GM08714 (cell line): ENCODE measurements around the gene NOTUM.
"Not testable (repeated sequence)": the region's sequence is repeated elsewhere in the genome, so short reads cannot be mapped to it uniquely, and the experiment has no call there.

Experiments
- H3K4me3 ChIP-seq: fragments of 200-500 bp; sonication (Bioruptor generic); 2 replicates; pipeline ENCODE4 v1.5.1; 2014; ENCODE audit warnings: mild to moderate bottlenecking, low read length, inconsistent platforms
- ZNF274 ChIP-seq: IDR thresholded peaks from 2 replicates; pipeline ENCODE4 v1.6.1; 2012; ENCODE audit warnings: mild to moderate bottlenecking, low read depth, low read length

NOTUM gene

DNA sequence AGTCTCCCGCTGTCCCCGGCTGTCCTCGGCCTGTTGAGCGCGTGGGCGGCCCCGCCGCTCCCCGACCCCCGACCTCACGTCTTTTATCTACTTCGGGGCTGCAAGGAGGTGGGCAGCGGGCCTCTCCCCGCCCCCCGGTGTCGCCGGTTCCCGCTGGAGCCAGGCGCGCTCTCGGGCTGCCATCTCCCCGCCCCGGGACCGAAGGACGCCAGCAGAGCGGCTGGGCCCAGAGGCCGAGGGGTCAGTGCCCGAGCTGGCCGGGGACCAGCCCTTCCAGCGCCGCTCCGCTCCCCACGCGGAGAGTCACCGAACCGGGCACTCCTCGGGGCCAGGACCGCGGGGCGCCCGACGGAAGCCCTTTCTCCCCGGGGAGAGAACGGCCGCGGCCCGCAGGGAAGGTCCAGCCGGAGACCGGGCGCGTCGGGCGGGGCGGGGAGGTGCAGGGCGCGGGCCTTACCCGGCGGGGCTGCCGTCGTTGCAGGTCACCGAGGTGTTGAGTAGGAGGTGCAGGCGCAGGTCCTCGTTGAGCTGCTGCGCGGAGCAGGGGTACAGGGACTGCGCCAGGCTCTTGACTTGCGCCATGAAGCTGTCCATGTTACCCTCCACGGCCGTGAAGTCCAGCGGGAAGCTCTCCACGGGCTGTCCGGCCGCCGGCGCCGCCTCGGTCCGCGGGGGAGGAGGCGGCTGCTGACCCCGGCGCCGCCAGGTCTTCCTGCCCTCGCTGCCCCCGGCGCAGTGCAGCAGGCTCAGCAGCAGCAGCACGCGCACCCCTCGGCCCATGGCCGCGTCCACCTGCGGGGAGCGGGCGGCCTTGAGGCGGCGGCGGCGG, 643 bp downstream of the NOTUM start:
- peak overlapping the region; percentile 32; the same call in 1 of the 2 replicates for H3K4me3 ChIP-seq
- TF ChIP-seq ZNF274, result no peak

DNA sequence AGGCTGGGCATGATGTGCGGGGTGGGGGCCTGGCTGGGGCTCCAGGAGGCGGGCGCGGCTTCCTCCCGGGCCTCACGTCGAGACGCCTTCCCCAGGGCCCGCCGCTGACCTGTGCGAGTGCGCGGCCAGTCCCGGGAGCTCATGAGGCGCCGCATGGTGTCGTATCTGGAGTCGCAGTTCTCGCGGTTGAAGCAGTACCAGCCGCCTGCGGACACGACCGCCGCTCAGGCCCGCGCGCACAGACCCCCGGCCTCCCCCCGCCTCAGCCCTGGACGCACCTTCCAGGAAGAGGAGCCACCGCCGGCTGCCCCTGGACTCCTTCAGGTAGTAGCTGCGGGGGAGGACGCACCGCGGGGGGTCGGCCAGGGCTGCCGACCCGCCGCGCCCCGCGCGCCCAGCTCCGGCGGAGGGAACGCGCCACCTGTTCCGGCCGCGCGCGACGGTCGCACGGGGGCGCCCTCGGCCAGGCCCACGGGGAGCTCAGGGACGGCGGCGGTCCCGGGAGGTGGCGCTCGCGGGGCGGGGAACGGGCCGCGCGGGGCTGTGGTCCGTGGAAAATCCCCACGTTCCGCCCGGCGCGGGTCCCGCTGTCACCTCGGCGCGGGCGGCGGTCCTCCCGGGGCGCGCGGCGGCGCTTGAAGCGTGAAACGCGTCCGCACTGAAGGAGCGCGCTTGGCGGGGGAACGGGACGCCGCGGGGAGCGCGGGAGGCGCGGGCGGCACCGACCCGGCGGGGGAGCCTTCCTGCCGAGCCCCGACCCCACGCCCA, 1.4 kb downstream of the NOTUM start:
- TF ChIP-seq ZNF274, result no peak
- peak overlapping the region; percentile 32; the same call in 1 of the 2 replicates for H3K4me3 ChIP-seq

GRCh38 chr17:81958633-81959342, 2.2 kb downstream of the NOTUM start:
- no peak overlapping the region for H3K4me3 ChIP-seq
- no peak for TF ChIP-seq ZNF274

GRCh38 chr17:81957691-81958432, 3.1 kb downstream of the NOTUM start:
- TF ChIP-seq ZNF274, result no peak
- H3K4me3 ChIP-seq, result no peak overlapping the region

GRCh38 chr17:81956607-81957589, 4.1 kb downstream of the NOTUM start:
- H3K4me3 ChIP-seq, result no peak overlapping the region
- no peak for TF ChIP-seq ZNF274

- H3K4me3 ChIP-seq, result no peak overlapping the region
- TF ChIP-seq ZNF274, result no peak
Measured at GRCh38 chr17:81955756-81956544, 5.0 kb downstream of the NOTUM start.

DNA sequence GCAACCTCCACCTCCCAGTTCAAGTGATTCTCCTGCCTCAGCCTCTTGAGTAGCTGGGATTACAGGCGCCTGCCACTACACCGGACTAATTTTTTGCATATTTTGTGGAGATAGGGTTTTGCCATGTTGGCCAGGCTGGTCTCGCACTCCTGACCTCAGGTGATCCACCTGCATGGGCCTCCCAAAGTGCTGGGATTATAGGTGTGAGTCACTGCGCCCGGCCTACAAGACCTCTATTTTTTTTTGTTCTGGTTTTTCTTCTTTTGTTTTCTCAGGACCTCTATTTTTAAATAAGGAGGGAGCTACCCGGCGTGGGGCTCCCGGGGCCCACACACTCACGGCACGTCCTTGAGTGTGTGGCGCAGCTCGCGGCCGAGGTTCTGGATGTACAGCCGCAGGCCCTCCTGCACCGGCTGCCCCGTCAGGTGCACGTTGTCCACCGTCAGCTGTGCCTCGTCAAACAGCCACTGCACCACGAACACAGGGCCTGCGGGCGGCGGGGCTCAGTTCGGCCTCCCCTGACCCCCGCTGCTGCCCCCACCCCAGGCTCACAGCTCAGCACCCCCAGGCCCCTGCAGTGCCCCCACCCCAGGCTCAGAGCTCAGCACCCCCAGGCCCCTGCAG, 5.8 kb downstream of the NOTUM start:
- TF ChIP-seq ZNF274, result no peak
- H3K4me3 ChIP-seq, result no peak overlapping the region

- no peak overlapping the region for H3K4me3 ChIP-seq
- TF ChIP-seq ZNF274, result no peak
Measured at GRCh38 chr17:81954131-81955057, 6.6 kb downstream of the NOTUM start.

GRCh38 chr17:81953443-81953842, 7.5 kb downstream of the NOTUM start:
- H3K4me3 ChIP-seq, result not testable (repeated sequence)

DNA sequence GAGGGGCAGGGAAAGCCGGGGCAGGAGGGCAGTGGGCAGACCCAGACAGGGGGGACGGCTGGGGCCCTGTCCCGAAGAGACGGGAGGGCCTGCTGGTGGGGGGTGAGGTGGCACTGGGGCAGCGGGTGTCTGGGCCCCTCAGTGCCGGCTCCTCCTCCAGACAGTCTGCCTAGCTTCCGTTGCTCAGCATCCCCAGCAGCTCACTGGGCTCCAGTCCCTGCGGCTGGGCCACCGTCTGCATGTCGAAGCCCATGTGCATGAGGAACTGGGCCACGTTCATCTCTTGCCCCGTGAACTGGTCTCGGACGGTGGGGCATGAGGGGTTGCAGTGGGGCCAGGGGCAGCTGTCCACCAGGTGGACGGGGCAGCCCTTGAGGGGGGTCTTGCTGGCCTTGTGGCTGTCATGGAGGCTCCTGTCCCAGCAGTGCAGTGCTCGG, 8.2 kb downstream of the NOTUM start:
- no peak for TF ChIP-seq ZNF274
- no peak overlapping the region for H3K4me3 ChIP-seq
